Measurements from ENCODE around the gene XRN2. TPM values are rescaled to one million over a fixed set of nuclear protein-coding genes. Genes with fewer than 3 reads are reported as not detected.

The XRN2 gene
- total and polyA plus RNA-seq, 2 donors (not counting 1 experiment from before 2014, with no cell fraction given), result 19.0 to 46.2 TPM

DNA sequence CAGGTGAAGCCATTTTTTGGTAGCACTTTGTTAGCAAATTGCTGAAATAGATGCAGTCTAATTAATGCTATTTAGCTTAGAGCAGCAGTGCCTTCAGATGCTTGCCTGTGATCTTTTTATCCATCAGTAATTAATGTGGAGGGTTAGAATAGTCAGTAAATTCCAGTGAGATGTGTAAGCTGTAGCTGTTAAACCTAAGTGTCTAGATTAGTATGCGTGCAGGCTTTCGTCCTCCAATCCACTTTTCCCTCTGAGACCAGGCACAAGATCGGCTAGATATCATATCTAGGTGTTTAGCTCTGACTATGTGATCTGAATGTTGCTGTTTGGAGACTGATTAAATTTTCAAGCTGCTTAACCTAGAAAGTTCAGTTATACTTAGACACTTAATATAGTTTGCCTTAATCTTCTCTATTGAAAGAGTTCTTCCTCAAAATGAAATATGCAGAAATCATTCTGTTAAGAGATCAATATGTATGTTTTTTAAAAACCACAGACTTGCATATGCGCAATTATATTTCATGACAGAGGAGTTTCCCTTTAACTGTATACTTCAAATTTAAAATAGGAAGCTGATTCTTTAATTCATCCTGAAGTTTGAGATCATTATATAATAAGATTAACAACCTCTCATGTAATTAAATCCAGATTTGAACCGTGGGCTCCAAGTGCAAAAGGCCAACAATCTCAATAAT lies 41.2 kb downstream of the XRN2 start:
- Mint-ChIP-seq H3K4me3 (no peak overlapping the region), H3K27ac (no peak overlapping the region), H3K9me3 (ENCODE audit: insufficient read depth) (no peaks in the 10 kb centered on the region), H3K4me1 (no peaks in the 10 kb centered on the region), H3K27me3 (no peaks in the 10 kb centered on the region)
- ChIA-PET POLR2A (no interaction called here), CTCF (no interaction called here)
- TF ChIP-seq, protein P1, sequence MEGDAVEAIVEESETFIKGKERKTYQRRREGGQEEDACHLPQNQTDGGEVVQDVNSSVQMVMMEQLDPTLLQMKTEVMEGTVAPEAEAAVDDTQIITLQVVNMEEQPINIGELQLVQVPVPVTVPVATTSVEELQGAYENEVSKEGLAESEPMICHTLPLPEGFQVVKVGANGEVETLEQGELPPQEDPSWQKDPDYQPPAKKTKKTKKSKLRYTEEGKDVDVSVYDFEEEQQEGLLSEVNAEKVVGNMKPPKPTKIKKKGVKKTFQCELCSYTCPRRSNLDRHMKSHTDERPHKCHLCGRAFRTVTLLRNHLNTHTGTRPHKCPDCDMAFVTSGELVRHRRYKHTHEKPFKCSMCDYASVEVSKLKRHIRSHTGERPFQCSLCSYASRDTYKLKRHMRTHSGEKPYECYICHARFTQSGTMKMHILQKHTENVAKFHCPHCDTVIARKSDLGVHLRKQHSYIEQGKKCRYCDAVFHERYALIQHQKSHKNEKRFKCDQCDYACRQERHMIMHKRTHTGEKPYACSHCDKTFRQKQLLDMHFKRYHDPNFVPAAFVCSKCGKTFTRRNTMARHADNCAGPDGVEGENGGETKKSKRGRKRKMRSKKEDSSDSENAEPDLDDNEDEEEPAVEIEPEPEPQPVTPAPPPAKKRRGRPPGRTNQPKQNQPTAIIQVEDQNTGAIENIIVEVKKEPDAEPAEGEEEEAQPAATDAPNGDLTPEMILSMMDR (IDR thresholded peaks at IDR 0.05), result no peak
- no peak for TF ChIP-seq EZH2 (IDR thresholded peaks at IDR 0.05; ENCODE audit: borderline replicate concordance, insufficient read depth, low read depth, low read length, poor library complexity, severe bottlenecking)
- Histone ChIP-seq H3K27me3 (replicated peaks in 1 of 4; ENCODE audit: control extremely low read depth in 1 of 4, control insufficient read depth in 3 of 4, insufficient read depth in 4 of 4, low read length in 3 of 4) (no peaks in the 10 kb centered on the region), H3K27ac (ENCODE audit: low read length in 2 of 2) (no peak overlapping the region), H3K4me3 (ENCODE audit: control extremely low read depth in 1 of 5, extremely low read depth in 1 of 5, insufficient read depth in 1 of 5, low read depth in 2 of 5, low read length in 4 of 5) (no peak overlapping the region), H3K4me1 (ENCODE audit: control insufficient read depth in 2 of 2, insufficient read depth in 2 of 2, low read length in 2 of 2) (no peaks in the 10 kb centered on the region), H2AFZ (ENCODE audit: insufficient read depth, low read depth, low read length, poor library complexity, severe bottlenecking) (no peak overlapping the region), H3K9ac (ENCODE audit: low read length) (no peak overlapping the region), H4K20me1 (ENCODE audit: control insufficient read depth, insufficient read depth, low read length, poor library complexity, severe bottlenecking) (peaks cover 5% of the 10 kb centered on the region), H3K36me3 (replicated peaks in 1 of 2; ENCODE audit: control extremely low read depth in 1 of 2, control insufficient read depth in 1 of 2, extremely low read depth in 1 of 2, insufficient read depth in 2 of 2, low read length in 1 of 2) (peaks cover 22 to 77% of the 10 kb centered on the region in 2 experiments), H3K4me2 (replicated peaks; ENCODE audit: low read depth, low read length, poor library complexity, severe bottlenecking) (no peak overlapping the region), H3K79me2 (ENCODE audit: control insufficient read depth, insufficient read depth, low read length) (no peaks in the 10 kb centered on the region), H3K9me3 (ENCODE audit: control extremely low read depth in 1 of 3, control insufficient read depth in 2 of 3, insufficient read depth in 1 of 3, low read length in 2 of 3) (no peaks in the 10 kb centered on the region)
- DNase-seq (no peak), ATAC-seq (ENCODE audit: low read depth) (no peak)
- intact Hi-C loops (cut with micrococcal nuclease), result loop anchor here (10.0 kb wide), 1 partner anchor 110 kb away; no protein-coding TSS in a partner anchor
- WGBS (ENCODE audit: insufficient coverage), result no CpG with 5 or more reads among the region's 5 CpGs

DNA sequence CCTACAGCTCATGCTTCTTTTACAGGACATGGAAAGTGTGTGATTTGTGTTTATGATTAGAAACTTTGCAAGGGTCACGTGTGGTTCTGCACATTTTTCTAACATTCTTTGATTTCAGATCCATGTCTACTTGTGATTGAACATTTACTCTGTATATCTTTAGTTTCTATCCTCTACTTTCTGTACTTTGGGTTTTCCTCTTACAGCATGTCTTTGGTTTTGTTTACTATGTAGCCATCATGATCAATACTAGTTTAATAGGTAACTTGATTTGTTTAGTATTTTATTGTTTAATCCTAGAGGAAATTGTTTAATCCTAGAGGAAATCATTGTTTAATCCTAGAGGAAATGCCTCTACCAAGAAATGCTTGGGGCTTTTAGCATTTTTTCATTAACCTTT lies 41.8 kb downstream of the XRN2 start:
- H3K36me3 ChIP-seq (replicated peaks in 1 of 2; ENCODE audit: control extremely low read depth in 1 of 2, control insufficient read depth in 1 of 2, extremely low read depth in 1 of 2, insufficient read depth in 2 of 2, low read length in 1 of 2), result peaks cover 19 to 77% of the 10 kb centered on the region in 2 experiments
- H3K9me3 ChIP-seq (ENCODE audit: control extremely low read depth in 1 of 3, control insufficient read depth in 2 of 3, insufficient read depth in 1 of 3, low read length in 2 of 3), result no peaks in the 10 kb centered on the region
- TF ChIP-seq, protein P1 (IDR thresholded peaks at IDR 0.05), result no peak
- no peak for TF ChIP-seq EZH2 (IDR thresholded peaks at IDR 0.05; ENCODE audit: borderline replicate concordance, insufficient read depth, low read depth, low read length, poor library complexity, severe bottlenecking)
- no peak overlapping the region for H3K4me3 ChIP-seq (ENCODE audit: control extremely low read depth in 1 of 5, extremely low read depth in 1 of 5, insufficient read depth in 1 of 5, low read depth in 2 of 5, low read length in 4 of 5)
- Mint-ChIP-seq H3K27me3 (no peaks in the 10 kb centered on the region), H3K4me3 (no peak overlapping the region), H3K9me3 (ENCODE audit: insufficient read depth) (no peaks in the 10 kb centered on the region), H3K27ac (no peak overlapping the region), H3K4me1 (no peaks in the 10 kb centered on the region)
- H2AFZ ChIP-seq (ENCODE audit: insufficient read depth, low read depth, low read length, poor library complexity, severe bottlenecking), result no peak overlapping the region
- peaks cover 5% of the 10 kb centered on the region for H4K20me1 ChIP-seq (ENCODE audit: control insufficient read depth, insufficient read depth, low read length, poor library complexity, severe bottlenecking)
- ChIA-PET CTCF (no interaction called here), POLR2A (no interaction called here)
- no peaks in the 10 kb centered on the region for H3K27me3 ChIP-seq (replicated peaks in 1 of 4; ENCODE audit: control extremely low read depth in 1 of 4, control insufficient read depth in 3 of 4, insufficient read depth in 4 of 4, low read length in 3 of 4)
- H3K4me1 ChIP-seq (ENCODE audit: control insufficient read depth in 2 of 2, insufficient read depth in 2 of 2, low read length in 2 of 2), result no peaks in the 10 kb centered on the region
- H3K79me2 ChIP-seq (ENCODE audit: control insufficient read depth, insufficient read depth, low read length), result no peaks in the 10 kb centered on the region
- DNase-seq (no peak), ATAC-seq (ENCODE audit: low read depth) (no peak)
- H3K27ac ChIP-seq (ENCODE audit: low read length in 2 of 2), result no peak overlapping the region
- no peak overlapping the region for H3K9ac ChIP-seq (ENCODE audit: low read length)
- intact Hi-C loops (cut with micrococcal nuclease), result loop anchor here (10.0 kb wide), 1 partner anchor 110 kb away; no protein-coding TSS in a partner anchor
- WGBS (ENCODE audit: insufficient coverage), result no CpG with 5 or more reads among the region's 1 CpG
- no peak overlapping the region for H3K4me2 ChIP-seq (replicated peaks; ENCODE audit: low read depth, low read length, poor library complexity, severe bottlenecking)
